Heart left ventricle (tissue), 16 donors: ENCODE data around the gene PHLPP1. TPM values are rescaled to one million over a fixed set of nuclear protein-coding genes. Genes with fewer than 3 reads are reported as not detected.

ENCODE experiments used
- ATAC-seq, 4 donors: fragments of 200-7000 bp; cut with Tn5 transposase; one replicate each; pipeline ENCODE4 v1.9.1; 2020 to 2022; ENCODE audit warnings: moderate library complexity in 4 of 4, mild to moderate bottlenecking in 3 of 4, moderate number of reproducible peaks in 1 of 4
- DNase-seq, 5 donors: peaks; one replicate each; pipeline ENCODE4 v3.0.0-alpha.2; 2020
- H3K27ac ChIP-seq, 12 donors: fragments of 200-600 bp; sonication (generic) in 4 of 12; one replicate each; pipeline versions ENCODE4 v1.5.0 to v1.8.0; 2016 to 2022; ENCODE audit warnings: mild to moderate bottlenecking in 2 of 12
- H3K27me3 ChIP-seq, 9 donors: fragments of 200-600 bp; sonication (generic) in 2 of 9; one replicate each; pipeline versions ENCODE4 v1.5.1 to v1.8.0; 2016 to 2022; ENCODE audit warnings: mild to moderate bottlenecking in 3 of 9
- H3K36me3 ChIP-seq, 9 donors: fragments of 200-600 bp; sonication (generic) in 2 of 9; one replicate each; pipeline versions ENCODE4 v1.5.0 to v1.8.0; 2018 to 2022; ENCODE audit warnings: mild to moderate bottlenecking in 2 of 9
- H3K4me1 ChIP-seq, 12 donors: fragments of 200-600 bp; sonication (generic) in 4 of 12; one replicate each; pipeline versions ENCODE4 v1.5.0 to v1.8.0; 2016 to 2022; ENCODE audit warnings: mild to moderate bottlenecking in 3 of 12
- H3K4me3 ChIP-seq, 12 donors: fragments of 200-600 bp; sonication (generic) in 4 of 12; one replicate each; pipeline versions ENCODE4 v1.5.0 to v1.8.0; 2017 to 2022; ENCODE audit warnings: mild to moderate bottlenecking in 9 of 12, moderate library complexity in 4 of 12
- H3K9me3 ChIP-seq, 12 donors: fragments of 200-600 bp; sonication (generic) in 4 of 12; one replicate each; pipeline versions ENCODE4 v1.5.0 to v1.8.0; 2016 to 2022; ENCODE audit warnings: mild to moderate bottlenecking in 1 of 12
- CTCF ChIP-seq, 12 donors: fragments of 200-600 bp; sonication (generic) in 4 of 12; IDR thresholded peaks; one replicate each; pipeline versions ENCODE4 v1.5.0 to v1.8.0; 2018 to 2022; ENCODE audit warnings: antibody characterized with exemption in 12 of 12, mild to moderate bottlenecking in 5 of 12
- POLR2A ChIP-seq, 2 donors: fragments of 450-650 bp; IDR thresholded peaks; one replicate each; pipeline ENCODE4 v1.6.1; 2017; ENCODE audit warnings: antibody characterized with exemption in 2 of 2, mild to moderate bottlenecking in 2 of 2, moderate library complexity in 2 of 2
- WGBS, 4 donors: extraction: QIAGEN DNeasy Blood & Tissue Kit in 2 of 4; methylation state at CpG; one replicate each; pipeline versions ENCODE4 v1.1.5 to v1.1.7; 2013 to 2018; 5-methylcytosine and 5-hydroxymethylcytosine counted together
- intact Hi-C, 10 donors: fragments of 100-400 bp; cut with DNase I; formaldehyde crosslinking; loops; one replicate each; pipeline versions ENCODE4 v1.11.1 to v1.14.2; 2022
- polyA plus RNA-seq, 2 donors: library from polyadenylated mRNA; stranded (reverse); fragments of 200-250 nt; gene quantifications; one replicate each; pipeline ENCODE4 v1.2.3, GENCODE V29; 2013
- total RNA-seq, 9 donors: library from RNA; depleted of rRNA in 2 of 9; stranded (reverse); fragments of >200 nt in 2 of 9; fragmentation: NEBNext Ultra II Directional in 3 of 9; extraction: Animal tissue kit (Norgen Biotek cat#: 25700) in 3 of 9; gene quantifications; one replicate each; pipeline versions ENCODE4 v1.1.0 to v1.2.4, GENCODE V29; 2016 to 2023
- donor health status: ischemic (EF 13 %, LVEDD 7.1; RV severe dilation, severe dysfunction).
- donor health status: healthy with polysubstance abuse.
- donor health status: DM: no; HTN: yes; CAD: no.
- donor health status: DM: no; HTN: no; CAD: no.
- donor health status: ischemic (EF 25% LVEDD 6.9; RV normal size, moderate dysfunction).
- donor health status: ischemic (EF 25% LVEDD 5.7; RV mildly dilated, moderate dysfunction).
- donor health status: healthy.
- donor health status: DM: yes; HTN: yes; CAD: no.
- donor health status: ischemic (EF 35%, LVEDD 5.7; RV mildly dilated, moderate dysfunction).
- donor health status: nonischemic (EF 11% LVEDD 7.7; RV severe dilation, severe dysfunction).
- donor health status: DM: yes; HTN: yes; CAD: no.
- donor health status: PGD.
- donor health status: ischemic (EF 29% LVEDD 5.4; RV normal size, mild dysfunction).
- donor health status: nonischemic (EF 23%, LVEDD 6.1; RV moderate dilation, normal function).

Gene PHLPP1
- total and polyA plus RNA-seq, 11 donors, result 1.7 to 11.1 (median 6.2) TPM

GRCh38 chr18:62734290-62734689 lies 18.9 kb downstream of the PHLPP1 start:
- 82 to 89% (median 87%) methylated on average over 1 of the region's 1 CpG for WGBS, 4 donors

GRCh38 chr18:62735387-62735786 lies 20.0 kb downstream of the PHLPP1 start:
- H3K9me3 ChIP-seq, result peaks cover 0 to 18% (median 8%) of the 10 kb centered on the region in 12 donors
- no peak overlapping the region for H3K4me3 ChIP-seq
- H3K27me3 ChIP-seq, result no peaks in the 10 kb centered on the region
- WGBS, 4 donors, result 52 to 68% (median 63%) methylated on average over 1 of the region's 1 CpG
- ATAC-seq, result no peak
- H3K4me1 ChIP-seq, result peaks cover 0 to 15% (median 6%) of the 10 kb centered on the region in 12 donors
- H3K27ac ChIP-seq, result no peak overlapping the region
- no peak for DNase-seq
- TF ChIP-seq CTCF (IDR thresholded peaks at IDR 0.05) (no peak), POLR2A (IDR thresholded peaks at IDR 0.05) (no peak)
- no peaks in the 10 kb centered on the region for H3K36me3 ChIP-seq
- intact Hi-C loops, result no loop called here

More at GRCh38 chr18:62734290-62734689, 18.9 kb downstream of the PHLPP1 start:
- Histone ChIP-seq H3K36me3 (no peaks in the 10 kb centered on the region), H3K4me3 (no peak overlapping the region), H3K27ac (no peak overlapping the region), H3K9me3 (peaks cover 0 to 18% (median 8%) of the 10 kb centered on the region in 12 donors), H3K27me3 (no peaks in the 10 kb centered on the region), H3K4me1 (peaks cover 0 to 13% (median 4%) of the 10 kb centered on the region in 12 donors)
- DNase-seq, result no peak
- intact Hi-C loops, result no loop called here
- TF ChIP-seq POLR2A (IDR thresholded peaks at IDR 0.05), result no peak
- no peak for TF ChIP-seq CTCF (IDR thresholded peaks at IDR 0.05)
- ATAC-seq, result no peak

- H3K27ac ChIP-seq, result no peak overlapping the region
- ATAC-seq (no peak), DNase-seq (no peak)
- peaks cover 0 to 21% (median 9%) of the 10 kb centered on the region in 12 donors for H3K4me1 ChIP-seq
- H3K27me3 ChIP-seq, result no peaks in the 10 kb centered on the region
- intact Hi-C loops, result no loop called here
- H3K4me3 ChIP-seq, result no peak overlapping the region
- peaks cover 0 to 16% (median 8%) of the 10 kb centered on the region in 12 donors for H3K9me3 ChIP-seq
- WGBS, 4 donors, result 95 to 99% (median 97%) methylated on average over 4 of the region's 4 CpGs
- no peak for TF ChIP-seq CTCF (IDR thresholded peaks at IDR 0.05)
- TF ChIP-seq POLR2A (IDR thresholded peaks at IDR 0.05), result no peak
- H3K36me3 ChIP-seq, result no peaks in the 10 kb centered on the region
Measured at GRCh38 chr18:62736077-62736855, 20.9 kb downstream of the PHLPP1 start.

- Histone ChIP-seq H3K36me3 (no peaks in the 10 kb centered on the region), H3K27me3 (no peaks in the 10 kb centered on the region), H3K4me3 (no peak overlapping the region), H3K9me3 (peaks cover 0 to 6% (median 1%) of the 10 kb centered on the region in 12 donors), H3K4me1 (peaks cover 0 to 23% (median 10%) of the 10 kb centered on the region in 12 donors), H3K27ac (no peak overlapping the region)
- intact Hi-C loops, result no loop called here
- 45 to 60% (median 56%) methylated on average over 6 of the region's 6 CpGs for WGBS, 4 donors
- no peak for DNase-seq
- no peak for ATAC-seq
- TF ChIP-seq POLR2A (IDR thresholded peaks at IDR 0.05), result no peak
- no peak for TF ChIP-seq CTCF (IDR thresholded peaks at IDR 0.05)
Measured at GRCh38 chr18:62737241-62737873, 22.0 kb downstream of the PHLPP1 start.
